Astrocyte of the cerebellum (primary cell): ENCODE results near the gene INO80B.
A peak's percentile ranks its signal among the peaks of the same experiment; 100 is the strongest.

ENCODE experiments used
- DNase-seq: peaks from one replicate; pipeline ENCODE4 v3.0.0-alpha.2; 2011; ENCODE audit warnings: low read depth
- H3K4me3 ChIP-seq: 2 replicates; pipeline ENCODE4 v1.5.1; 2011; ENCODE audit warnings: mild to moderate bottlenecking, low read depth, low read length, moderate library complexity
- in situ Hi-C: cut with HindIII; loops from 2 replicates; pipeline ENCODE4 v1.10.0; 2017; ENCODE audit warnings: low sequenced_read_pairs
- TF ChIP-seq, protein P1 (sequence below): IDR thresholded peaks from 2 replicates; pipeline ENCODE4 v1.5.1; 2012; ENCODE audit warnings: low read length, low read depth, moderate library complexity, mild to moderate bottlenecking; ENCODE audit errors: missing control alignments

The INO80B gene

DNA sequence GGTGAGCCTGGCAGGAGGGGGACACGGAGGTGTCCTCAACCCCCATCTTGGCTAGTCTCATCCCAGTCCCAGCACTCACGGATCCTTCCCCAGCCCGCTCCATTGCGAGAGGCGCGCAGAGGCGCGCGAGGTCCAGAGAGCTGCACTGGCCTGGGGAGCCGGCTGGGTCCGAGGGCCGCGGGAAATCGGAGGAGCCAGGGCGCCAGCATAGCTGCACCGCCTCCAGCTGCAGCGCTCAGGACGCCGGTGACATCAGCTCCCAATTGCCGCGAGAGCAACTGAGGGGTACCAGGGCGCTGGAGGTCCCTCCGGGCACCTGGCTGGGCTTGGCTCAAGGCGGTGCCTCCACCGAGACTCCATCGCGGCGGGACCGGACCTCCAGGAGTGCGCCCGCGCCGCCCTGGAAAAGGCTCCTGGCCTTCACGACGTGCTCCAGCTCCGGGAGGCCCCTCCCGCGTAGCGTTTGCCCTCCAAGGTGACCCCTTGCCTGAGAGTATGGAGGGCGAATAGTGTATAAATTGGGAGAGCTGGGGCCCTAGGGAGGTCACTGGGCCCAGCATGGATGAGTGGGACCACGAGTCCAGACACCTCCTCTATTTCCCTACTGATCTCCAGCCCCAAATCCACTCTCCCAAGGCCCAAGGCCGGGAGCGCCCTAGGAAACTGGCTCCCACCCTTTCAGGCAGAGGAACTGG lies 18.6 kb upstream of the INO80B start:
- no peak for DNase-seq
- in situ Hi-C loops, result loop anchor here (5.0 kb wide), 1 partner anchor 91 kb away; the partner anchor contains the start of genes AUP1, DQX1 and HTRA2
- TF ChIP-seq, protein P1, sequence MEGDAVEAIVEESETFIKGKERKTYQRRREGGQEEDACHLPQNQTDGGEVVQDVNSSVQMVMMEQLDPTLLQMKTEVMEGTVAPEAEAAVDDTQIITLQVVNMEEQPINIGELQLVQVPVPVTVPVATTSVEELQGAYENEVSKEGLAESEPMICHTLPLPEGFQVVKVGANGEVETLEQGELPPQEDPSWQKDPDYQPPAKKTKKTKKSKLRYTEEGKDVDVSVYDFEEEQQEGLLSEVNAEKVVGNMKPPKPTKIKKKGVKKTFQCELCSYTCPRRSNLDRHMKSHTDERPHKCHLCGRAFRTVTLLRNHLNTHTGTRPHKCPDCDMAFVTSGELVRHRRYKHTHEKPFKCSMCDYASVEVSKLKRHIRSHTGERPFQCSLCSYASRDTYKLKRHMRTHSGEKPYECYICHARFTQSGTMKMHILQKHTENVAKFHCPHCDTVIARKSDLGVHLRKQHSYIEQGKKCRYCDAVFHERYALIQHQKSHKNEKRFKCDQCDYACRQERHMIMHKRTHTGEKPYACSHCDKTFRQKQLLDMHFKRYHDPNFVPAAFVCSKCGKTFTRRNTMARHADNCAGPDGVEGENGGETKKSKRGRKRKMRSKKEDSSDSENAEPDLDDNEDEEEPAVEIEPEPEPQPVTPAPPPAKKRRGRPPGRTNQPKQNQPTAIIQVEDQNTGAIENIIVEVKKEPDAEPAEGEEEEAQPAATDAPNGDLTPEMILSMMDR, result no peak
- H3K4me3 ChIP-seq, result no peak overlapping the region

DNA sequence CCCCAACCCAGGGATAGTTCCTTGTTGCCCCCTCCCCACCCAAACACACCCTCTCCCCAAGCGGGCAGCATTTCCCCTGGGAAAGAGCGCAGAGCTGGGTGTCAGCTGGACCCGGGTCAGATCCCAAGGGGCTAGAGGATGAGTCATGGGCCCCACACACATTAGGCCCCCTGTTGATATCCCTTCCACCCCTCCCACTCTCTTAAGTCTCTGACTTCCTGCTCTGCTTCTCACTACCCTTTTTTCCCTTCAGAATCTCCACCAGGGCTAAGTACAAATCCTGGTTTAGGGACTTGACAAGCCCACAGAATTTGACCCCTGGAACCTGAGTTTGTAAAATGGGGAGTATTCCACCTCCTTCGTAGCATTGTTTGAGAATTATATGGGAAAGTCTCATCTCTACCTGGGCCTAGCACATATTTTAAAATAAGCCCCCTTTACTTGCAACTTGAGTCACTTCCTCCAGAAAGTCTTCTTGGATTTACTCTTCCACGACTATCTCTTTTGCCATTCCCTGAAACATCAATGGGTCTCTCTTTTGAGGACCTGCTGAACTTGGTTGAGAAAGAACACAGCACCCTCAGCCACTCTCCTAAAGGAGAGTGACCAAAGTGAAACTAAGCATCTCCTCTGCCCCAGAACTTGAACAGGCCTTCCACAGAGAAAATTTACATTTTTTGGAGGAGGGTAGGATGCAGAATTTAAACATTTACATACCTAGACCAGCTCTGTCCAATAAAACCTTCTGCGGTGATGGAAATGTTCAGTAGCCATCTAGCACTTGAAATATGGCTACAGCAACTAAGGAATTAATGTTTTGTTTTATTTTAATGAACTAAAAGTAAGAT lies 17.8 kb upstream of the INO80B start:
- DNase-seq, result no peak
- in situ Hi-C loops, result loop anchor here (5.0 kb wide), 1 partner anchor 90 kb away; the partner anchor contains the start of genes AUP1, DQX1 and HTRA2
- no peak overlapping the region for H3K4me3 ChIP-seq
- TF ChIP-seq, protein P1, result no peak

DNA sequence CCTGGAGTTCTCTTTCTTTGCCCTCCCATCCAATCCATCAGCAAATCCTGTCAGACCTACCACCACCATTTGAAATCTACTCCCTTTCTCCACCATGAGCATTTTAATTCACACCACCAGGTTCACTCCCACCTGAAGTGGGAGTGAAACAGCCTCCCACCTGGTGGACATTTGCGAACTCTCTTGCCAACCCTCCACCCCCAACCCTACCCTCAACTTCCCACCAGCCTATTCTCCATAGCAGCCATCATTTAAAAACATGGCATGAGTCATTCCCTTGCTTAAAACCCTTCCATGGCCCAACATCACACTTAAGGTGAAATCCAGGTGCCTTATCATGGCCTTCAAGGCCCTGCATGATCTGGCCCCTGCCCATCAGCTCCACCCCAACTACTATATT lies 16.6 kb upstream of the INO80B start:
- in situ Hi-C loops, result loop anchor here (5.0 kb wide), 1 partner anchor 89 kb away; the partner anchor contains the start of genes AUP1, DQX1 and HTRA2
- no peak for DNase-seq
- TF ChIP-seq, protein P1, result no peak
- H3K4me3 ChIP-seq, result no peak overlapping the region

GRCh38 chr2:74439373-74439772 lies 15.5 kb upstream of the INO80B start:
- in situ Hi-C loops, result loop anchor here (5.0 kb wide), 1 partner anchor 88 kb away; the partner anchor contains the start of genes AUP1, DQX1 and HTRA2
- TF ChIP-seq, protein P1, result no peak
- peak overlapping the region; percentile 54 for H3K4me3 ChIP-seq
- no peak for DNase-seq

DNA sequence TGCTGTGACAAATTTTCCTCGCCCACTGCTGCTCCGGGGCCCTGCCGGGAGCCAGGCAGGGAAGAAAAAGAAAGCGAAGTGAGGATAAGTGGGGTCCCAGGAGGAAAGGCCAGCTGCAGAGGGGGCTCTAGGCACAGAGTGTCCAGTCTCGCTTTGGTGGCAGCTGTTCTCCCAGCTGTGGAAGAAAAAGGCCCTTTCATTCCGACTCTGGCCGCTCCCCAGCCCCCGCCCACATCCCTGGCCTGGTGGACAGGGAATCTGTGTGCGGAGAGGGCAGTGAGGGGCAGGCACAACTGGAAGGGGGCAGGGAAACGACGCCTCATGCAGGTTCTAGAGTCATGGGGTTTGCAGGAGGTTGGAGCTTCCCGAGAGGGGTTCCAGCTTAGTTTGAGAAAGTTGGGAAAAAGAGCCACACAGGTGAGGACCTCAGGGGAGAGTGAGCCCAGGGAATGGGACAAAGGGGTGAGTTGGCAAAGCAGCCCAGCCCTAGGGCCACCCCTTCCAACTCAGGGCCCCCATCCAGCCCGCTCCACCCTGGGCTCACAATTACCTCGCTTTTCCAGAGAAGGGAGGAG lies 15.0 kb upstream of the INO80B start:
- in situ Hi-C loops, result loop anchor here (5.0 kb wide), 1 partner anchor 87 kb away; the partner anchor contains the start of genes AUP1, DQX1 and HTRA2
- peak overlapping the region; percentile 54 for H3K4me3 ChIP-seq
- DNase-seq, result no peak
- TF ChIP-seq, protein P1, result no peak
